ENCODE results near the gene FHAD1.

FHAD1 gene

DNA sequence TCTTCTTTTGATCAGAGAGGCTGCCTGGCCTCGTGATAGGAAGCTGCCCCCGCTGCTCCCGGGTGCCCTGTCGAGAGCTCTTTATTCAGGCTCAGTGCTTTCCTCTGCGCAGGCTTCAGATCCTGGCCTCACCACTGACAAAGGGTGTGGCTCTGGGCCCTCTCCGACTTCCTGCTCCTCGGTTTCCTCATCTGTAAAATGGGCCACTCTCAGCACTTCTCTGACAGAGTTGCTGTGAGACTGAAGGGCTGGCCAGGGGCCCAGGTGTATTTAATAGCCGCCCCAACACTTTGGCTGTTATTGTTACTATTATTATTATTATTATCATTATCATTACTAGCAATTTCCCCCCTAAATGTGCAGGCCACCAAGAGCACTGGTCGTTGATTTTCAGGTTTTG is 101.6 kb downstream of the FHAD1 start:
- Histone ChIP-seq H3K4me3 (ENCODE audit: low read depth, low read length, poor library complexity, severe bottlenecking) (no peak overlapping the region), H3K9me2 (ENCODE audit: low read depth, low read length) (no peaks in the 10 kb centered on the region), H2AFZ (ENCODE audit: low read length) (no peak overlapping the region), H3K27ac (ENCODE audit: low read depth, low read length, poor library complexity, severe bottlenecking) (no peak overlapping the region), H3K9ac (ENCODE audit: low read length) (no peak overlapping the region), H3K27me3 (ENCODE audit: insufficient read depth, low read length) (peaks cover 8% of the 10 kb centered on the region), H3K9me3 (ENCODE audit: low read length) (no peaks in the 10 kb centered on the region), H4K20me1 (ENCODE audit: insufficient read depth, low read length) (no peaks in the 10 kb centered on the region), H3K36me3 (ENCODE audit: insufficient read depth, low read length) (no peaks in the 10 kb centered on the region), H3K79me2 (ENCODE audit: insufficient read depth, low read length) (no peaks in the 10 kb centered on the region), H3K4me2 (ENCODE audit: low read length) (no peak overlapping the region), H3K4me1 (ENCODE audit: insufficient read depth, low read length, severe bottlenecking) (no peaks in the 10 kb centered on the region), H3F3A (ENCODE audit: insufficient read depth, low read length) (no peaks in the 10 kb centered on the region)
- TF ChIP-seq, protein P1, sequence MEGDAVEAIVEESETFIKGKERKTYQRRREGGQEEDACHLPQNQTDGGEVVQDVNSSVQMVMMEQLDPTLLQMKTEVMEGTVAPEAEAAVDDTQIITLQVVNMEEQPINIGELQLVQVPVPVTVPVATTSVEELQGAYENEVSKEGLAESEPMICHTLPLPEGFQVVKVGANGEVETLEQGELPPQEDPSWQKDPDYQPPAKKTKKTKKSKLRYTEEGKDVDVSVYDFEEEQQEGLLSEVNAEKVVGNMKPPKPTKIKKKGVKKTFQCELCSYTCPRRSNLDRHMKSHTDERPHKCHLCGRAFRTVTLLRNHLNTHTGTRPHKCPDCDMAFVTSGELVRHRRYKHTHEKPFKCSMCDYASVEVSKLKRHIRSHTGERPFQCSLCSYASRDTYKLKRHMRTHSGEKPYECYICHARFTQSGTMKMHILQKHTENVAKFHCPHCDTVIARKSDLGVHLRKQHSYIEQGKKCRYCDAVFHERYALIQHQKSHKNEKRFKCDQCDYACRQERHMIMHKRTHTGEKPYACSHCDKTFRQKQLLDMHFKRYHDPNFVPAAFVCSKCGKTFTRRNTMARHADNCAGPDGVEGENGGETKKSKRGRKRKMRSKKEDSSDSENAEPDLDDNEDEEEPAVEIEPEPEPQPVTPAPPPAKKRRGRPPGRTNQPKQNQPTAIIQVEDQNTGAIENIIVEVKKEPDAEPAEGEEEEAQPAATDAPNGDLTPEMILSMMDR (IDR thresholded peaks at IDR 0.05; ENCODE audit: low read length) = no peak
- TF ChIP-seq EZH2 (IDR thresholded peaks at IDR 0.05; ENCODE audit: borderline replicate concordance, low read length) = no peak

DNA sequence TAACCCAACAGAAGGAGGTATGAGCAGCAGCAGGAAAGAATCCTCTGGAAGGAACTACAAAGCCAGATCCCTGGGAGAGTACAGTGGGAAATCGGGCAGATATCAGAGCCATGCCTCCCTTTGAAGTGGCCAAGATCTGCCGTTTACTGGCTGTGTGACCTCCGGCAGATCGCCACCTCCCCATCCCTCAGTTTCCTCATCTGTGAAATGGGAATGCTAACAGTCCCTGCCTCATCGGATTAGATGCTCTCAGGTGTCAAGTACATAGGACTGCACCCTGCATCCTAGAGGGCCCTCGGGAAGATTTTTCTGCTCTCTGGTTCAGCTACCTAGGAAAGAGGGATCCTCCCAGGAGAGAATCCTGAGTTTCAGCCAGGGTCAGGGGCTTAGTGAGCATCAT is 102.1 kb downstream of the FHAD1 start:
- Histone ChIP-seq H4K20me1 (ENCODE audit: insufficient read depth, low read length) (no peaks in the 10 kb centered on the region), H3K27ac (ENCODE audit: low read depth, low read length, poor library complexity, severe bottlenecking) (no peak overlapping the region), H3K36me3 (ENCODE audit: insufficient read depth, low read length) (no peaks in the 10 kb centered on the region), H2AFZ (ENCODE audit: low read length) (no peak overlapping the region), H3K79me2 (ENCODE audit: insufficient read depth, low read length) (no peaks in the 10 kb centered on the region), H3K9me2 (ENCODE audit: low read depth, low read length) (no peaks in the 10 kb centered on the region), H3K4me2 (ENCODE audit: low read length) (no peak overlapping the region), H3K27me3 (ENCODE audit: insufficient read depth, low read length) (peaks cover 8% of the 10 kb centered on the region), H3K4me1 (ENCODE audit: insufficient read depth, low read length, severe bottlenecking) (no peaks in the 10 kb centered on the region), H3K4me3 (ENCODE audit: low read depth, low read length, poor library complexity, severe bottlenecking) (no peak overlapping the region), H3F3A (ENCODE audit: insufficient read depth, low read length) (no peaks in the 10 kb centered on the region), H3K9me3 (ENCODE audit: low read length) (no peaks in the 10 kb centered on the region), H3K9ac (ENCODE audit: low read length) (no peak overlapping the region)
- TF ChIP-seq, protein P1 (IDR thresholded peaks at IDR 0.05; ENCODE audit: low read length) = no peak
- TF ChIP-seq EZH2 (IDR thresholded peaks at IDR 0.05; ENCODE audit: borderline replicate concordance, low read length) = no peak

DNA sequence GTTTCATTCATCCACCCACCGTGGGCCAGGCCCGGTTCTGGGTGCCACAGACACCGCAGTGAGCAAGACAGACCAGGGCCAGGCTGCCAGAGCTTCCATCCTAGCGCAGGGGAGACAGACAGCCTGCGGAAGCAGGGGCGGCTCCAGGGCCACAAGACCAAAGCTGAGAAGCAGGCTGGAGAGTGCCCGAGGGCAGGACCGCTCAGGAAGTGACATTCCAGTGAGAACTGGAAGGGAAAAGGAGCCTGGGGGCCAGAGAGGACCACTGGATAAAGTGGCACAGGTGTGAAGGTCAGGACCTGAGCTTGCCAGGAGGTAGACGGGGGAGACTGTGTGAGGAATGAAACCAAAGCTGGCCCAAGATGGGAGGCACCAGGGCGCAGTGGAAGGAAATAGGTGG is 103.1 kb downstream of the FHAD1 start:
- TF ChIP-seq EZH2 (IDR thresholded peaks at IDR 0.05; ENCODE audit: borderline replicate concordance, low read length) = no peak
- TF ChIP-seq, protein P1 (IDR thresholded peaks at IDR 0.05; ENCODE audit: low read length) = no peak
- Histone ChIP-seq H3K9ac (ENCODE audit: low read length) (no peak overlapping the region), H3F3A (ENCODE audit: insufficient read depth, low read length) (no peaks in the 10 kb centered on the region), H3K4me2 (ENCODE audit: low read length) (no peak overlapping the region), H3K79me2 (ENCODE audit: insufficient read depth, low read length) (no peaks in the 10 kb centered on the region), H3K27me3 (ENCODE audit: insufficient read depth, low read length) (peaks cover 8% of the 10 kb centered on the region), H4K20me1 (ENCODE audit: insufficient read depth, low read length) (no peaks in the 10 kb centered on the region), H3K4me3 (ENCODE audit: low read depth, low read length, poor library complexity, severe bottlenecking) (no peak overlapping the region), H3K9me2 (ENCODE audit: low read depth, low read length) (no peaks in the 10 kb centered on the region), H3K9me3 (ENCODE audit: low read length) (no peaks in the 10 kb centered on the region), H2AFZ (ENCODE audit: low read length) (no peak overlapping the region), H3K4me1 (ENCODE audit: insufficient read depth, low read length, severe bottlenecking) (no peaks in the 10 kb centered on the region), H3K27ac (ENCODE audit: low read depth, low read length, poor library complexity, severe bottlenecking) (no peak overlapping the region), H3K36me3 (ENCODE audit: insufficient read depth, low read length) (no peaks in the 10 kb centered on the region)

Measured in OCI-LY1 (cell line).